Fibroblast of lung (primary cell): ENCODE data around the gene LIPH. TPM values are rescaled to one million over a fixed set of nuclear protein-coding genes. Genes with fewer than 3 reads are reported as not detected.

Experiments used
- DNase-seq, 2 donors: peaks; one replicate each; pipeline versions ENCODE4 v3.0.0 to v3.0.0-alpha.2; 2010; ENCODE audit warnings: low read depth in 2 of 2
- H2AFZ ChIP-seq: 2 replicates; pipeline ENCODE4 v1.5.1; 2012; ENCODE audit warnings: low read length, control low read depth, inconsistent platforms
- H3K27ac ChIP-seq: 2 replicates; pipeline ENCODE4 v1.5.1; 2011; ENCODE audit warnings: low read length, control low read depth; ENCODE audit not compliant: insufficient read depth
- H3K27me3 ChIP-seq: 2 replicates; pipeline ENCODE4 v1.5.1; 2011; ENCODE audit warnings: mild to moderate bottlenecking, low read length; ENCODE audit not compliant: control insufficient read depth, insufficient read depth
- H3K36me3 ChIP-seq: 2 replicates; pipeline ENCODE4 v1.5.1; 2011; ENCODE audit warnings: low read length; ENCODE audit not compliant: control insufficient read depth, insufficient read depth
- H3K4me1 ChIP-seq: 2 replicates; pipeline ENCODE4 v1.5.1; 2011; ENCODE audit warnings: low read length; ENCODE audit not compliant: control insufficient read depth, insufficient read depth; ENCODE audit errors: extremely low read depth
- H3K4me2 ChIP-seq: 2 replicates; pipeline ENCODE4 v1.5.1; 2011; ENCODE audit warnings: low read length, control low read depth; ENCODE audit not compliant: insufficient read depth; ENCODE audit errors: extremely low read depth
- H3K4me3 ChIP-seq, 4 experiments: fragments of 200-600 bp in 1 of 4; sonication (generic) in 1 of 4; replicated peaks in 1 of 4; 2 replicates each; pipeline ENCODE4 v1.5.1; 2011 to 2016; ENCODE audit warnings: low read length in 4 of 4, low read depth in 3 of 4, mild to moderate bottlenecking in 3 of 4, control low read depth in 2 of 4, inconsistent platforms in 1 of 4, mixed read lengths in 1 of 4; ENCODE audit not compliant: insufficient read depth in 1 of 4; ENCODE audit errors: control extremely low read depth in 1 of 4
- H3K79me2 ChIP-seq: 2 replicates; pipeline ENCODE4 v1.5.1; 2012; ENCODE audit warnings: mild to moderate bottlenecking, low read length, inconsistent platforms; ENCODE audit not compliant: control insufficient read depth, insufficient read depth
- H3K9ac ChIP-seq: 2 replicates; pipeline ENCODE4 v1.5.1; 2011; ENCODE audit warnings: mild to moderate bottlenecking, low read length, control low read depth; ENCODE audit not compliant: insufficient read depth
- H3K9me3 ChIP-seq: 2 replicates; pipeline ENCODE4 v1.5.1; 2012; ENCODE audit warnings: low read depth, low read length; ENCODE audit not compliant: control insufficient read depth, insufficient read depth
- H4K20me1 ChIP-seq: 2 replicates; pipeline ENCODE4 v1.5.1; 2011; ENCODE audit warnings: low read length; ENCODE audit not compliant: control insufficient read depth, insufficient read depth; ENCODE audit errors: extremely low read depth
- CTCF ChIP-seq, 2 donors: IDR thresholded peaks in 1 of 2; conservative IDR thresholded peaks in 1 of 2; 1 replicate in 1 of 2; 2 replicates in 1 of 2; pipeline ENCODE4 v1.5.1; 2011 to 2012; ENCODE audit warnings: low read length in 2 of 2, control low read depth in 1 of 2, inconsistent platforms in 1 of 2, low read depth in 1 of 2, mild to moderate bottlenecking in 1 of 2
- EZH2 ChIP-seq: IDR thresholded peaks from 2 replicates; pipeline ENCODE4 v1.5.1; 2012; ENCODE audit warnings: low read length, control low read depth, mild to moderate bottlenecking; ENCODE audit errors: missing control alignments
- polyA plus RNA-seq, 2 donors: library from polyadenylated mRNA; depleted of rRNA in 1 of 2; stranded (reverse) in 1 of 2; unstranded in 1 of 2; fragments of >200 nt; gene quantifications; 2 replicates each; pipeline ENCODE4 v1.2.1, GENCODE V29; 2011 to 2012; ENCODE audit warnings: missing spikeins in 1 of 2
- total RNA-seq: library from RNA; depleted of rRNA; stranded (reverse); fragments of >200 nt; gene quantifications from 2 replicates; pipeline ENCODE4 v1.2.1, GENCODE V29; 2014

Gene LIPH
- total and polyA plus RNA-seq, 2 donors (not counting 1 experiment from before 2014, with no cell fraction given), result 0.32 TPM; not detected in 1

- Histone ChIP-seq H3K27me3 (peaks cover 4% of the 10 kb centered on the region), H3K79me2 (no peaks in the 10 kb centered on the region), H3K9ac (no peak overlapping the region), H3K4me1 (peaks cover 7% of the 10 kb centered on the region), H3K36me3 (no peaks in the 10 kb centered on the region), H3K4me3 (no peak overlapping the region), H2AFZ (no peak overlapping the region), H4K20me1 (no peaks in the 10 kb centered on the region), H3K9me3 (no peaks in the 10 kb centered on the region), H3K4me2 (no peak overlapping the region), H3K27ac (no peak overlapping the region)
- TF ChIP-seq EZH2 (no peak), CTCF (conservative IDR thresholded peaks at IDR 0.05 in 1 of 2, IDR thresholded peaks at IDR 0.05 in 1 of 2; ENCODE audit: low read depth in 1 of 2, low read length in 2 of 2) (no peak)
- DNase-seq, result no peak
Observed at GRCh38 chr3:185555860-185556347, 3.5 kb upstream of the LIPH start.

GRCh38 chr3:185555101-185555501 lies 2.7 kb upstream of the LIPH start:
- H3K4me3 ChIP-seq, result no peak overlapping the region
- peaks cover 7% of the 10 kb centered on the region for H3K4me1 ChIP-seq
- peak in 1 of 2 donors; percentile 57 for DNase-seq
- H3K9ac ChIP-seq, result no peak overlapping the region
- TF ChIP-seq CTCF (conservative IDR thresholded peaks at IDR 0.05 in 1 of 2, IDR thresholded peaks at IDR 0.05 in 1 of 2; ENCODE audit: low read depth in 1 of 2, low read length in 2 of 2) (no peak), EZH2 (no peak)
- H3K4me2 ChIP-seq, result no peak overlapping the region
- no peak overlapping the region for H3K27ac ChIP-seq
- no peaks in the 10 kb centered on the region for H3K27me3 ChIP-seq
- H3K79me2 ChIP-seq, result no peaks in the 10 kb centered on the region
- H2AFZ ChIP-seq, result no peak overlapping the region
- H4K20me1 ChIP-seq, result no peaks in the 10 kb centered on the region
- H3K36me3 ChIP-seq, result no peaks in the 10 kb centered on the region
- H3K9me3 ChIP-seq, result no peaks in the 10 kb centered on the region

GRCh38 chr3:185549651-185550111 lies 2.7 kb downstream of the LIPH start:
- Histone ChIP-seq H3K9ac (no peak overlapping the region), H4K20me1 (no peaks in the 10 kb centered on the region), H3K79me2 (no peaks in the 10 kb centered on the region), H3K27ac (peak overlapping the region; percentile 23), H3K9me3 (no peaks in the 10 kb centered on the region), H2AFZ (no peak overlapping the region), H3K4me2 (no peak overlapping the region), H3K4me3 (no peak overlapping the region), H3K36me3 (no peaks in the 10 kb centered on the region), H3K4me1 (peaks cover 3% of the 10 kb centered on the region), H3K27me3 (no peaks in the 10 kb centered on the region)
- peak in 1 of 2 donors; percentile 53 for DNase-seq
- TF ChIP-seq EZH2 (no peak), CTCF (conservative IDR thresholded peaks at IDR 0.05 in 1 of 2, IDR thresholded peaks at IDR 0.05 in 1 of 2; ENCODE audit: low read depth in 1 of 2, low read length in 2 of 2) (no peak)
